ENCODE results near the gene HRNR.

DNA sequence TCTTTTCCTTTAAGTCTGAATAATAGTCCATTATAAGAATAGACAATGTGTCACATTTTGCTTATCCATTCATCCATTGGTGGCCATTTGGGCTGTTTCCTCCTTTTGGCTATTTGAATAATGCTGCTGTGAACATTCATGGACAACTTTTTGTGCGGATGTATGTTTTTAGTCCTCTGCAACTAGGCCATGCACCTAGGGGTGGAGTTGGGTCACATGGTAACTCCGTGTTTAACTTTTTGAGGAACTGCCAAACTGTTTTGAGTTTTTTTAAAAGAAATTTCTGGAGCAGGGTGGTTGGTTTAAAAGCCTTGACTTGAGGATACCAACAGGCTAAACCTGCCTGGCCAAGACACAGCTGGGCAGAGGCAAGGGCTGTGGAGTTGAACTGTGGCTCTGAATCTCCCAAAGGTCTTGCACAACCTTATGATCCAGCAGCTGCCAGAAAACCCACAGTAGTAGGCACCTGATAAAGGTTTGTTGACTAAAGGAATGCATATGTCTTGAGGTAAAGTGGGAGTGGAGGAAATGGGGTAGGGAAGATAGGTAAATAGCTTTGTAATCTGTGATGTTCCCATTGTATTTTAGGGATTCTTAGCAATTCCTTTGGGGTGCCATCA, 59.4 kb downstream of the HRNR start:
- TF ChIP-seq, protein P1, sequence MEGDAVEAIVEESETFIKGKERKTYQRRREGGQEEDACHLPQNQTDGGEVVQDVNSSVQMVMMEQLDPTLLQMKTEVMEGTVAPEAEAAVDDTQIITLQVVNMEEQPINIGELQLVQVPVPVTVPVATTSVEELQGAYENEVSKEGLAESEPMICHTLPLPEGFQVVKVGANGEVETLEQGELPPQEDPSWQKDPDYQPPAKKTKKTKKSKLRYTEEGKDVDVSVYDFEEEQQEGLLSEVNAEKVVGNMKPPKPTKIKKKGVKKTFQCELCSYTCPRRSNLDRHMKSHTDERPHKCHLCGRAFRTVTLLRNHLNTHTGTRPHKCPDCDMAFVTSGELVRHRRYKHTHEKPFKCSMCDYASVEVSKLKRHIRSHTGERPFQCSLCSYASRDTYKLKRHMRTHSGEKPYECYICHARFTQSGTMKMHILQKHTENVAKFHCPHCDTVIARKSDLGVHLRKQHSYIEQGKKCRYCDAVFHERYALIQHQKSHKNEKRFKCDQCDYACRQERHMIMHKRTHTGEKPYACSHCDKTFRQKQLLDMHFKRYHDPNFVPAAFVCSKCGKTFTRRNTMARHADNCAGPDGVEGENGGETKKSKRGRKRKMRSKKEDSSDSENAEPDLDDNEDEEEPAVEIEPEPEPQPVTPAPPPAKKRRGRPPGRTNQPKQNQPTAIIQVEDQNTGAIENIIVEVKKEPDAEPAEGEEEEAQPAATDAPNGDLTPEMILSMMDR (IDR thresholded peaks at IDR 0.05): no peak
- TF ChIP-seq CHD2 (IDR thresholded peaks at IDR 0.05; ENCODE audit: low read length, partially characterized antibody) (no peak), POLR2A (IDR thresholded peaks at IDR 0.05; ENCODE audit: low read length) (no peak), RAD21 (conservative IDR thresholded peaks at IDR 0.05 in 1 of 2, IDR thresholded peaks at IDR 0.05 in 1 of 2) (no peak), EP300 (IDR thresholded peaks at IDR 0.05) (no peak), ZFP36 (IDR thresholded peaks at IDR 0.05; ENCODE audit: borderline replicate concordance, partially characterized antibody) (no peak), RNF2 (IDR thresholded peaks at IDR 0.05; ENCODE audit: borderline replicate concordance, low read depth) (no peak), HDAC2 (IDR thresholded peaks at IDR 0.05) (no peak), RFX5 (IDR thresholded peaks at IDR 0.05) (no peak)
- TF ChIP-seq, protein P2, sequence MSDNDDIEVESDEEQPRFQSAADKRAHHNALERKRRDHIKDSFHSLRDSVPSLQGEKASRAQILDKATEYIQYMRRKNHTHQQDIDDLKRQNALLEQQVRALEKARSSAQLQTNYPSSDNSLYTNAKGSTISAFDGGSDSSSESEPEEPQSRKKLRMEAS (IDR thresholded peaks at IDR 0.05): no peak
- TF ChIP-seq, protein P3, sequence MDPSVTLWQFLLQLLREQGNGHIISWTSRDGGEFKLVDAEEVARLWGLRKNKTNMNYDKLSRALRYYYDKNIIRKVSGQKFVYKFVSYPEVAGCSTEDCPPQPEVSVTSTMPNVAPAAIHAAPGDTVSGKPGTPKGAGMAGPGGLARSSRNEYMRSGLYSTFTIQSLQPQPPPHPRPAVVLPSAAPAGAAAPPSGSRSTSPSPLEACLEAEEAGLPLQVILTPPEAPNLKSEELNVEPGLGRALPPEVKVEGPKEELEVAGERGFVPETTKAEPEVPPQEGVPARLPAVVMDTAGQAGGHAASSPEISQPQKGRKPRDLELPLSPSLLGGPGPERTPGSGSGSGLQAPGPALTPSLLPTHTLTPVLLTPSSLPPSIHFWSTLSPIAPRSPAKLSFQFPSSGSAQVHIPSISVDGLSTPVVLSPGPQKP (IDR thresholded peaks at IDR 0.05; ENCODE audit: low read depth, low read length): no peak
